K562 (cell line): ENCODE results near the gene CDC14A.

Experiments used
- TCF7 ChIP-seq: sonication (generic); IDR thresholded peaks from 2 replicates; pipeline ENCODE4 v1.6.1; 2016; ENCODE audit warnings: antibody characterized with exemption, borderline replicate concordance
- ZBTB17 ChIP-seq: fragments of 450-650 bp; formaldehyde crosslinking; IDR thresholded peaks from 2 replicates; pipeline ENCODE4 v1.4.0; 2020; ENCODE audit warnings: mild to moderate bottlenecking
- ZNF12 ChIP-seq: sonication (generic); formaldehyde crosslinking; IDR thresholded peaks from 2 replicates; pipeline ENCODE4 v1.4.0; 2020; ENCODE audit warnings: mild to moderate bottlenecking, missing genetic modification reagents
- TF ChIP-seq, protein P1 (sequence below): sonication (generic); formaldehyde crosslinking; IDR thresholded peaks from 2 replicates; pipeline ENCODE4 v1.8.1; 2022; ENCODE audit warnings: missing genetic modification reagents
- TF ChIP-seq, protein P2 (sequence below), 3 experiments: IDR thresholded peaks in 2 of 3; conservative IDR thresholded peaks in 1 of 3; 2 replicates each; pipeline ENCODE4 v1.5.1; 2011 to 2012; ENCODE audit warnings: low read length in 3 of 3, mild to moderate bottlenecking in 3 of 3, control low read depth in 2 of 3, improper control_type of control experiment in 1 of 3, inconsistent platforms in 1 of 3, low read depth in 1 of 3, mixed read lengths in 1 of 3, moderate library complexity in 1 of 3; ENCODE audit not compliant: insufficient read depth in 2 of 3

- TF ChIP-seq ZNF12 (CRISPR knock-in tag), result no peak
- TF ChIP-seq, protein P1, sequence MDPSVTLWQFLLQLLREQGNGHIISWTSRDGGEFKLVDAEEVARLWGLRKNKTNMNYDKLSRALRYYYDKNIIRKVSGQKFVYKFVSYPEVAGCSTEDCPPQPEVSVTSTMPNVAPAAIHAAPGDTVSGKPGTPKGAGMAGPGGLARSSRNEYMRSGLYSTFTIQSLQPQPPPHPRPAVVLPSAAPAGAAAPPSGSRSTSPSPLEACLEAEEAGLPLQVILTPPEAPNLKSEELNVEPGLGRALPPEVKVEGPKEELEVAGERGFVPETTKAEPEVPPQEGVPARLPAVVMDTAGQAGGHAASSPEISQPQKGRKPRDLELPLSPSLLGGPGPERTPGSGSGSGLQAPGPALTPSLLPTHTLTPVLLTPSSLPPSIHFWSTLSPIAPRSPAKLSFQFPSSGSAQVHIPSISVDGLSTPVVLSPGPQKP (CRISPR knock-in tag), result no peak
- TF ChIP-seq ZBTB17 (CRISPR knock-in tag), result no peak
- TF ChIP-seq TCF7, result no peak
- TF ChIP-seq, protein P2, sequence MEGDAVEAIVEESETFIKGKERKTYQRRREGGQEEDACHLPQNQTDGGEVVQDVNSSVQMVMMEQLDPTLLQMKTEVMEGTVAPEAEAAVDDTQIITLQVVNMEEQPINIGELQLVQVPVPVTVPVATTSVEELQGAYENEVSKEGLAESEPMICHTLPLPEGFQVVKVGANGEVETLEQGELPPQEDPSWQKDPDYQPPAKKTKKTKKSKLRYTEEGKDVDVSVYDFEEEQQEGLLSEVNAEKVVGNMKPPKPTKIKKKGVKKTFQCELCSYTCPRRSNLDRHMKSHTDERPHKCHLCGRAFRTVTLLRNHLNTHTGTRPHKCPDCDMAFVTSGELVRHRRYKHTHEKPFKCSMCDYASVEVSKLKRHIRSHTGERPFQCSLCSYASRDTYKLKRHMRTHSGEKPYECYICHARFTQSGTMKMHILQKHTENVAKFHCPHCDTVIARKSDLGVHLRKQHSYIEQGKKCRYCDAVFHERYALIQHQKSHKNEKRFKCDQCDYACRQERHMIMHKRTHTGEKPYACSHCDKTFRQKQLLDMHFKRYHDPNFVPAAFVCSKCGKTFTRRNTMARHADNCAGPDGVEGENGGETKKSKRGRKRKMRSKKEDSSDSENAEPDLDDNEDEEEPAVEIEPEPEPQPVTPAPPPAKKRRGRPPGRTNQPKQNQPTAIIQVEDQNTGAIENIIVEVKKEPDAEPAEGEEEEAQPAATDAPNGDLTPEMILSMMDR (IDR thresholded peaks at IDR 0.05 in 2 of 3, conservative IDR thresholded peaks at IDR 0.05 in 1 of 3; ENCODE audit: insufficient read depth in 2 of 3, low read depth in 1 of 3, low read length in 3 of 3), result no peak
These were observed 31.6 kb downstream of the CDC14A start for GRCh38 chr1:100383743-100384405.
